ENCODE results near the gene CLASP2.
"Not testable (repeated sequence)": the region's sequence is repeated elsewhere in the genome, so short reads cannot be mapped to it uniquely, and the experiment has no call there.

Gene CLASP2

DNA sequence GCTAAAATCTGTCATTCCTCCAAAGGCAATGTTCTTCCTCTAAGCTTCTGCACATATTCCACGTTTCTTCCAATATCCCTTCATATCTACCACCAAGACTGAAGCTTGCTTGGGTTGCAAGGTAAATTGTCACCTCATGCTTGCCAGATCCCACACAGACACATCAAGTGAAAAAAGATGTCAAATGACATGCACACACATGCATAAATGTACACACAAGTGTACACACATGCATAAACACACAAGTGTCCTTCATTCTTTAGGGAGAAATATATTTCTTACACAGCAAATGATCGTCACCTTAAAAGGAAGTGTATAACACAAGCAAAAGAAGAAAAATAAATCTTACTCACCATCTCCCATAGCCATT lies 59.4 kb downstream of the CLASP2 start:
- TF ChIP-seq, protein P1, sequence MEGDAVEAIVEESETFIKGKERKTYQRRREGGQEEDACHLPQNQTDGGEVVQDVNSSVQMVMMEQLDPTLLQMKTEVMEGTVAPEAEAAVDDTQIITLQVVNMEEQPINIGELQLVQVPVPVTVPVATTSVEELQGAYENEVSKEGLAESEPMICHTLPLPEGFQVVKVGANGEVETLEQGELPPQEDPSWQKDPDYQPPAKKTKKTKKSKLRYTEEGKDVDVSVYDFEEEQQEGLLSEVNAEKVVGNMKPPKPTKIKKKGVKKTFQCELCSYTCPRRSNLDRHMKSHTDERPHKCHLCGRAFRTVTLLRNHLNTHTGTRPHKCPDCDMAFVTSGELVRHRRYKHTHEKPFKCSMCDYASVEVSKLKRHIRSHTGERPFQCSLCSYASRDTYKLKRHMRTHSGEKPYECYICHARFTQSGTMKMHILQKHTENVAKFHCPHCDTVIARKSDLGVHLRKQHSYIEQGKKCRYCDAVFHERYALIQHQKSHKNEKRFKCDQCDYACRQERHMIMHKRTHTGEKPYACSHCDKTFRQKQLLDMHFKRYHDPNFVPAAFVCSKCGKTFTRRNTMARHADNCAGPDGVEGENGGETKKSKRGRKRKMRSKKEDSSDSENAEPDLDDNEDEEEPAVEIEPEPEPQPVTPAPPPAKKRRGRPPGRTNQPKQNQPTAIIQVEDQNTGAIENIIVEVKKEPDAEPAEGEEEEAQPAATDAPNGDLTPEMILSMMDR (IDR thresholded peaks at IDR 0.05; ENCODE audit: control insufficient read depth, extremely low read depth, insufficient read depth) = no peak

GRCh38 chr3:33658039-33658438 lies 60.0 kb downstream of the CLASP2 start:
- TF ChIP-seq, protein P1 (IDR thresholded peaks at IDR 0.05; ENCODE audit: control insufficient read depth, extremely low read depth, insufficient read depth) = no peak
- no peak overlapping the region for H3K4me3 ChIP-seq (ENCODE audit: low read depth, low read length)
- DNase-seq (ENCODE audit: low read depth) = no peak

More for the DNA sequence above, 59.4 kb downstream of the CLASP2 start:
- no peak for DNase-seq (ENCODE audit: low read depth)
- no peak overlapping the region for H3K4me3 ChIP-seq (ENCODE audit: low read depth, low read length)

GRCh38 chr3:33652736-33653135 lies 65.3 kb downstream of the CLASP2 start:
- TF ChIP-seq, protein P1 (IDR thresholded peaks at IDR 0.05; ENCODE audit: control insufficient read depth, extremely low read depth, insufficient read depth) = no peak
- H3K4me3 ChIP-seq (ENCODE audit: low read depth, low read length) = no peak overlapping the region
- no peak for DNase-seq (ENCODE audit: low read depth)

- not testable (repeated sequence) for DNase-seq (ENCODE audit: low read depth); H3K4me3 ChIP-seq (ENCODE audit: low read depth, low read length)
These were observed 67.0 kb downstream of the CLASP2 start for GRCh38 chr3:33651101-33651500.

DNA sequence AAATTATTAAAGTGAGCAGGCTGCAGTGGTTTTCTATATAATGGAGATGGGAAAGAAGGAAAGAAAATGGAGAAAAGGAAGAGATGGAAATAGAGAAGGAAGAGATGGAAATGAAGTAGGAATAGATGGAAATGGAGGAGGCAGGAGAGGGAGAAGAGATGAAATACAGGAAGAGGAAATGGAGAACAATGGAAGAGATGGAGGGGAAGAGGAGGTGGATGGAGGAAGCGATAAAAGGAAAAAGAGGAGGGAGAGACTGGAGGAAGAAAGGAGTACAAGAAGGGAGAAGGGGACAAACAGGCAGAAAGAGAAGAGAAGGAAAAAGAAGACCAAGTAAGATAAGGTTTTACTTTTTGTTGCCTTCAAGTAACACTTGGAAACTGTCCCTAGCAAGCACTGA lies 67.6 kb downstream of the CLASP2 start:
- no peak for DNase-seq (ENCODE audit: low read depth)
- TF ChIP-seq, protein P1 (IDR thresholded peaks at IDR 0.05; ENCODE audit: control insufficient read depth, extremely low read depth, insufficient read depth) = no peak
- no peak overlapping the region for H3K4me3 ChIP-seq (ENCODE audit: low read depth, low read length)

- no peak overlapping the region for H3K4me3 ChIP-seq (ENCODE audit: low read depth, low read length)
- no peak for DNase-seq (ENCODE audit: low read depth)
These were observed 69.3 kb downstream of the CLASP2 start for GRCh38 chr3:33648793-33649192.

DNA sequence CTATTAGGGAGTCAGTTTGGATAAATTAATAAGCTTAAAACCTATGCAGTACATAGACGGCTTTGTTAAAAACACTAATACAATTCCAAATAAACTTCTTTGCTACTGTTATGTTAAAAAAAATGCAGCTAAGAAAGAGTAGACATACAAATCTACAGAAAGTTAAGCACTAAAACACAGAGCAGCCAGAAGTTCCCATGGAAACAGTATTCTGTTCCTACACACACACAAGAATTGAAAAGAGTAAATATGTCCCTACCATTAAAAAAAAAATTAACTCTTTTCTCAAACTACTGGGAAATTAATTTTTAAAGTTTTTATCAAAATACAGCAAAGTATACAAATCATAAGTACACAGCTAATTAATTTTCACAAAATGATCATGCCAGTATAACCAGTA lies 71.6 kb downstream of the CLASP2 start:
- TF ChIP-seq, protein P1 (IDR thresholded peaks at IDR 0.05; ENCODE audit: control insufficient read depth, extremely low read depth, insufficient read depth) = no peak
- no peak for DNase-seq (ENCODE audit: low read depth)
- no peak overlapping the region for H3K4me3 ChIP-seq (ENCODE audit: low read depth, low read length)

More at GRCh38 chr3:33648793-33649192, 69.3 kb downstream of the CLASP2 start:
- TF ChIP-seq, protein P1 (IDR thresholded peaks at IDR 0.05; ENCODE audit: control insufficient read depth, extremely low read depth, insufficient read depth) = no peak

Data from LNCaP clone FGC (cell line).